ENCODE results near the gene BCAT1.
"Not testable (repeated sequence)": the region's sequence is repeated elsewhere in the genome, so short reads cannot be mapped to it uniquely, and the experiment has no call there.

The BCAT1 gene

DNA sequence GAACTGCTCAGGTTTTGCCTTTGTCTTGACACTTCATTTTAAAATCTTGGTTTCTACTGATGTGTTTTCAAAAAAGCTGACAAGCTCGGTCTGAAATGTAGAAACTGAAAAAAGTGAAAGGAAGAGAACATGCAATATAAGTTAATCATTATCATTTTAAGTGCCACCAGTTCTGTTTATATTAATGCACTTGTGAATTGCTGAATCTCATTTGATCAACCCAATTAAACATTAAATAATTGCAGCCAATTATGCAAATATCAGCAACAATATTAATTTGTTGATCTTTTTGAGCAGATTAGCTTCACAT is 133.8 kb downstream of the BCAT1 start:
- Histone ChIP-seq H3K23ac (ENCODE audit: low read depth, low read length, poor library complexity) (no peak overlapping the region), H3K14ac (ENCODE audit: low read length) (no peak overlapping the region), H4K91ac (ENCODE audit: low read depth, low read length, poor library complexity) (no peak overlapping the region), H2BK12ac (ENCODE audit: low read length) (no peak overlapping the region), H2BK15ac (ENCODE audit: low read length) (no peak overlapping the region), H3K9ac (ENCODE audit: low read depth, low read length, poor library complexity) (no peak overlapping the region), H3K18ac (ENCODE audit: low read length) (no peak overlapping the region), H4K8ac (ENCODE audit: low read depth, low read length) (no peak overlapping the region), H2BK120ac (ENCODE audit: low read depth, low read length) (no peak overlapping the region), H3K36me3 (replicated peaks in 1 of 2; ENCODE audit: control insufficient read depth in 2 of 2, insufficient read depth in 2 of 2, low read length in 2 of 2) (peaks cover 8 to 76% of the 10 kb centered on the region in 2 donors), H3K4me2 (ENCODE audit: insufficient read depth, low read length, poor library complexity, severe bottlenecking) (no peak overlapping the region), H2AK5ac (ENCODE audit: low read depth, low read length) (no peak overlapping the region), H3K27me3 (ENCODE audit: control insufficient read depth in 3 of 3, insufficient read depth in 3 of 3, low read depth in 1 of 3, low read length in 3 of 3) (no peaks in the 10 kb centered on the region), H2AFZ (ENCODE audit: low read length) (no peak overlapping the region), H3K4ac (ENCODE audit: low read length) (no peak overlapping the region), H3K27ac (replicated peaks; ENCODE audit: low read length) (no peak overlapping the region), H3K9me3 (replicated peaks in 1 of 2; ENCODE audit: control insufficient read depth in 2 of 2, insufficient read depth in 1 of 2, low read depth in 1 of 2, low read length in 2 of 2) (no peaks in the 10 kb centered on the region), H2BK5ac (ENCODE audit: low read length) (no peak overlapping the region), H3K79me1 (ENCODE audit: low read depth, low read length) (no peaks in the 10 kb centered on the region), H3K4me3 (ENCODE audit: low read length in 2 of 2) (no peak overlapping the region), H3K4me1 (ENCODE audit: control insufficient read depth in 2 of 2, insufficient read depth in 1 of 2, low read depth in 1 of 2, low read length in 2 of 2) (no peaks in the 10 kb centered on the region)
- WGBS, 2 donors (ENCODE audit: extremely low coverage in 2 of 2, insufficient read length in 2 of 2, insufficient replicate concordance in 1 of 2): no CpG with 5 or more reads among the region's 1 CpG
- no peak for DNase-seq (ENCODE audit: low spot score)

DNA sequence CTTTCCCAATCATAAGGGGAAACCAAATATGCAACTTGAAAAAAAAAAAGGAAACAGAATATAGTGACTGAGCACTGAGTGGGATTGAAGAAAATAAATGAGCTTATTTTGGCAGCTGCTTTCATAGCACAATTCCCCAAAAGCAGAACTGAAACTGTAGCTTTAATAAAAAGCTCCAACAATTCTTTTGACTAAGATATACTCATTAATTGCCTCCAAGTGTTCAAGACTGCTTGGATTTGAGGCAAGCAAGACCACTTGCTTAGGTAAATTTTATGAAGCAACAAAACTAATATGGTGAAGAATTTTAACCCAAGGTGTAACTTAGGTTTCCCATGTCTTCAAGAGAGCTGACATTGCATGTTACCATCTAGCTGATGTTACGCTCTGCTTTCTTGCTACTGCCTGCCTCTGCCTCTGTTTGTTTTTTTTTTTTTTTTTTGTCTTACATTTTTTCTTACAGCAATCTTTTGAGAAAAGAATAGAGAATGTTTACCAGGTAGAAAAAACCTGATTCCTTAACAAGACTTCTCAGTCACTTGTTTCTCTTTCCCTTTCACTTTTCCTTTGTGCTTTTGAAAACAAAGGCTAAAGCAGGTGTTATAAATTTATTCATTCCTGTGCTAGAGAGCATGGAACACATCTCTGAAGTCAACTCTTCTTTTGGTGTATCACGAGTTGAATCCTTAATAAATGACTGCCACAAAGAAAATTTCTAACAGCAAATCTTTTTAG is 134.4 kb downstream of the BCAT1 start:
- no CpG with 5 or more reads among the region's 2 CpGs for WGBS, 2 donors (ENCODE audit: extremely low coverage in 2 of 2, insufficient read length in 2 of 2, insufficient replicate concordance in 1 of 2)
- H2AK5ac ChIP-seq (ENCODE audit: low read depth, low read length): no peak overlapping the region
- no peak overlapping the region for H2BK120ac ChIP-seq (ENCODE audit: low read depth, low read length)
- no peak overlapping the region for H4K91ac ChIP-seq (ENCODE audit: low read depth, low read length, poor library complexity)
- no peak overlapping the region for H3K27ac ChIP-seq (replicated peaks; ENCODE audit: low read length)
- peaks cover 8 to 71% of the 10 kb centered on the region in 2 donors for H3K36me3 ChIP-seq (replicated peaks in 1 of 2; ENCODE audit: control insufficient read depth in 2 of 2, insufficient read depth in 2 of 2, low read length in 2 of 2)
- no peak overlapping the region for H3K23ac ChIP-seq (ENCODE audit: low read depth, low read length, poor library complexity)
- no peak overlapping the region for H3K14ac ChIP-seq (ENCODE audit: low read length)
- H3K27me3 ChIP-seq (ENCODE audit: control insufficient read depth in 3 of 3, insufficient read depth in 3 of 3, low read depth in 1 of 3, low read length in 3 of 3): no peaks in the 10 kb centered on the region
- no peak overlapping the region for H2BK12ac ChIP-seq (ENCODE audit: low read length)
- H3K79me1 ChIP-seq (ENCODE audit: low read depth, low read length): no peaks in the 10 kb centered on the region
- H4K8ac ChIP-seq (ENCODE audit: low read depth, low read length): no peak overlapping the region
- no peaks in the 10 kb centered on the region for H3K9me3 ChIP-seq (replicated peaks in 1 of 2; ENCODE audit: control insufficient read depth in 2 of 2, insufficient read depth in 1 of 2, low read depth in 1 of 2, low read length in 2 of 2)
- H3K4me2 ChIP-seq (ENCODE audit: insufficient read depth, low read length, poor library complexity, severe bottlenecking): no peak overlapping the region
- H3K4me1 ChIP-seq (ENCODE audit: control insufficient read depth in 2 of 2, insufficient read depth in 1 of 2, low read depth in 1 of 2, low read length in 2 of 2): no peaks in the 10 kb centered on the region
- no peak overlapping the region for H3K4me3 ChIP-seq (ENCODE audit: low read length in 2 of 2)
- no peak for DNase-seq (ENCODE audit: low spot score)
- H2AFZ ChIP-seq (ENCODE audit: low read length): no peak overlapping the region
- H3K9ac ChIP-seq (ENCODE audit: low read depth, low read length, poor library complexity): no peak overlapping the region
- no peak overlapping the region for H3K18ac ChIP-seq (ENCODE audit: low read length)
- no peak overlapping the region for H2BK5ac ChIP-seq (ENCODE audit: low read length)
- H2BK15ac ChIP-seq (ENCODE audit: low read length): no peak overlapping the region
- no peak overlapping the region for H3K4ac ChIP-seq (ENCODE audit: low read length)

DNA sequence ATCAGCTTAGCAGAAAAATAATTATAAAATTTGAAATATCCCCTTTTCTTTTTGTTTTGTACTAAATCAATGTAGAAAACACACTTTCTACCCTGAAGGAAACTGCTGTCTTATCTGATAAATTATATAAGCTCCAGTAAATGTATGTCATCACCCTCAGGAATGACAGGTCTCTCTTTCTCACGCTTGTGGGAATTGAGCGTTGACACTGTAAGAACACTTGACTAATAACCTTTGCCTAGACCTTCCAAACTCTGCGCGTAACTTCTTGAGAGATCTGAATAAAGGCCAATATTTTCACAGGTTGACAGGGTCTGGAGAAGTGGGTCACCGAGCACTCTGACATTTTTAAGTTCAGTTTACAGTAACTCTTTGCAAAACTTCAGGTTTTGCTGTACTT is 138.5 kb downstream of the BCAT1 start:
- Histone ChIP-seq H3K14ac (ENCODE audit: low read length) (no peak overlapping the region), H3K36me3 (replicated peaks in 1 of 2; ENCODE audit: control insufficient read depth in 2 of 2, insufficient read depth in 2 of 2, low read length in 2 of 2) (peaks cover 0 to 29% of the 10 kb centered on the region in 2 donors), H3K9ac (ENCODE audit: low read depth, low read length, poor library complexity) (no peak overlapping the region), H2BK120ac (ENCODE audit: low read depth, low read length) (no peak overlapping the region), H3K9me3 (replicated peaks in 1 of 2; ENCODE audit: control insufficient read depth in 2 of 2, insufficient read depth in 1 of 2, low read depth in 1 of 2, low read length in 2 of 2) (peaks cover 0 to 2% of the 10 kb centered on the region in 2 donors), H3K4ac (ENCODE audit: low read length) (no peak overlapping the region), H2BK12ac (ENCODE audit: low read length) (no peak overlapping the region), H3K18ac (ENCODE audit: low read length) (no peak overlapping the region), H2AK5ac (ENCODE audit: low read depth, low read length) (no peak overlapping the region), H3K79me1 (ENCODE audit: low read depth, low read length) (no peaks in the 10 kb centered on the region), H3K4me3 (ENCODE audit: low read length in 2 of 2) (no peak overlapping the region), H3K27ac (replicated peaks; ENCODE audit: low read length) (no peak overlapping the region), H3K27me3 (ENCODE audit: control insufficient read depth in 3 of 3, insufficient read depth in 3 of 3, low read depth in 1 of 3, low read length in 3 of 3) (no peaks in the 10 kb centered on the region), H3K4me1 (ENCODE audit: control insufficient read depth in 2 of 2, insufficient read depth in 1 of 2, low read depth in 1 of 2, low read length in 2 of 2) (no peaks in the 10 kb centered on the region), H2AFZ (ENCODE audit: low read length) (no peak overlapping the region), H4K8ac (ENCODE audit: low read depth, low read length) (no peak overlapping the region), H2BK5ac (ENCODE audit: low read length) (no peak overlapping the region), H4K91ac (ENCODE audit: low read depth, low read length, poor library complexity) (no peak overlapping the region), H3K4me2 (ENCODE audit: insufficient read depth, low read length, poor library complexity, severe bottlenecking) (no peak overlapping the region), H3K23ac (ENCODE audit: low read depth, low read length, poor library complexity) (no peak overlapping the region), H2BK15ac (ENCODE audit: low read length) (no peak overlapping the region)
- no CpG with 5 or more reads among the region's 5 CpGs for WGBS, 2 donors (ENCODE audit: extremely low coverage in 2 of 2, insufficient read length in 2 of 2, insufficient replicate concordance in 1 of 2)
- no peak for DNase-seq (ENCODE audit: low spot score)

DNA sequence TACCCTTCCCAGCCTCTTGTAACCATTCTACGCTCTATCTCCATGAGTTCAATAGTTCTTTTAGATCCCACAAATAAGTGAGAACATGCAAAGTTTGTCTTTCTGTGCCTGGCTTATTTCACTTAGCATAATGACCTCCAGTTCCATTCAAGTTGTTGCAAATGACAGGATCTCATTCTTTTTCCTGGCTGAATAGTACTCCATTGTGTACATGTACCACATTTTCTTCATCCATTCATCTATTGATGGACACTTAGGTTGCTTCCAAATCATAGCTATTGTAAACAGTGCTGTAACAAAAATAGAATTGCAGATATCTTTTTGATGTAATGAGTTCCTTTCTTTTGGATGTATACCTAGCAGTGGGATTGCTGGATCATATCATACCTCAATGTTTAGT is 139.6 kb downstream of the BCAT1 start:
- H3K23ac ChIP-seq (ENCODE audit: low read depth, low read length, poor library complexity); H2BK15ac ChIP-seq (ENCODE audit: low read length); H2BK12ac ChIP-seq (ENCODE audit: low read length); H3K9me3 ChIP-seq (replicated peaks in 1 of 2; ENCODE audit: control insufficient read depth in 2 of 2, insufficient read depth in 1 of 2, low read depth in 1 of 2, low read length in 2 of 2); H2AK5ac ChIP-seq (ENCODE audit: low read depth, low read length); H2BK120ac ChIP-seq (ENCODE audit: low read depth, low read length); H3K18ac ChIP-seq (ENCODE audit: low read length); H3K4ac ChIP-seq (ENCODE audit: low read length); H3K9ac ChIP-seq (ENCODE audit: low read depth, low read length, poor library complexity); H3K79me1 ChIP-seq (ENCODE audit: low read depth, low read length); H2AFZ ChIP-seq (ENCODE audit: low read length); H3K14ac ChIP-seq (ENCODE audit: low read length); H3K27ac ChIP-seq (replicated peaks; ENCODE audit: low read length); H4K8ac ChIP-seq (ENCODE audit: low read depth, low read length); H2BK5ac ChIP-seq (ENCODE audit: low read length); DNase-seq (ENCODE audit: low spot score); H4K91ac ChIP-seq (ENCODE audit: low read depth, low read length, poor library complexity); H3K27me3 ChIP-seq (ENCODE audit: control insufficient read depth in 3 of 3, insufficient read depth in 3 of 3, low read depth in 1 of 3, low read length in 3 of 3); H3K4me3 ChIP-seq (ENCODE audit: low read length in 2 of 2); H3K4me2 ChIP-seq (ENCODE audit: insufficient read depth, low read length, poor library complexity, severe bottlenecking); H3K4me1 ChIP-seq (ENCODE audit: control insufficient read depth in 2 of 2, insufficient read depth in 1 of 2, low read depth in 1 of 2, low read length in 2 of 2): not testable (repeated sequence)
- no CpG with 5 or more reads among the region's 1 CpG for WGBS, 2 donors (ENCODE audit: extremely low coverage in 2 of 2, insufficient read length in 2 of 2, insufficient replicate concordance in 1 of 2)
- H3K36me3 ChIP-seq (replicated peaks in 1 of 2; ENCODE audit: control insufficient read depth in 2 of 2, insufficient read depth in 2 of 2, low read length in 2 of 2): peaks cover 0 to 19% of the 10 kb centered on the region in 2 donors

Measured in neuronal stem cell (in vitro differentiated cells).